Gastrocnemius medialis (tissue), 4 donors: ENCODE data around the gene B4GALT2.

Experiments
- CTCF ChIP-seq, 5 experiments: fragments of 450-650 bp in 3 of 5; fragments of 200-600 bp in 2 of 5; sonication (generic) in 2 of 5; IDR thresholded peaks in 4 of 5; conservative IDR thresholded peaks in 1 of 5; 1 replicate in 4 of 5; 2 replicates in 1 of 5; pipeline ENCODE4 v1.5.1; 2016 to 2019; ENCODE audit warnings: antibody characterized with exemption in 5 of 5, mild to moderate bottlenecking in 3 of 5, moderate library complexity in 3 of 5
- POLR2A ChIP-seq, 2 donors: fragments of 450-650 bp; IDR thresholded peaks; one replicate each; pipeline ENCODE4 v1.6.1; 2017; ENCODE audit warnings: antibody characterized with exemption in 2 of 2, mild to moderate bottlenecking in 2 of 2, moderate library complexity in 2 of 2

GRCh38 chr1:43982241-43982640, 3.2 kb downstream of the B4GALT2 start:
- TF ChIP-seq CTCF (IDR thresholded peaks at IDR 0.05 in 4 of 5, conservative IDR thresholded peaks at IDR 0.05 in 1 of 5), result no peak
- TF ChIP-seq POLR2A (IDR thresholded peaks at IDR 0.05), result no peak
